DMS 273 (cell line): ENCODE measurements around the gene AGAP3.

Experiments used
- DNase-seq: peaks from one replicate; lab custom pipeline; 2025; ENCODE audit not compliant: unreplicated experiment; lab: John Stamatoyannopoulos, UW

AGAP3 gene

DNA sequence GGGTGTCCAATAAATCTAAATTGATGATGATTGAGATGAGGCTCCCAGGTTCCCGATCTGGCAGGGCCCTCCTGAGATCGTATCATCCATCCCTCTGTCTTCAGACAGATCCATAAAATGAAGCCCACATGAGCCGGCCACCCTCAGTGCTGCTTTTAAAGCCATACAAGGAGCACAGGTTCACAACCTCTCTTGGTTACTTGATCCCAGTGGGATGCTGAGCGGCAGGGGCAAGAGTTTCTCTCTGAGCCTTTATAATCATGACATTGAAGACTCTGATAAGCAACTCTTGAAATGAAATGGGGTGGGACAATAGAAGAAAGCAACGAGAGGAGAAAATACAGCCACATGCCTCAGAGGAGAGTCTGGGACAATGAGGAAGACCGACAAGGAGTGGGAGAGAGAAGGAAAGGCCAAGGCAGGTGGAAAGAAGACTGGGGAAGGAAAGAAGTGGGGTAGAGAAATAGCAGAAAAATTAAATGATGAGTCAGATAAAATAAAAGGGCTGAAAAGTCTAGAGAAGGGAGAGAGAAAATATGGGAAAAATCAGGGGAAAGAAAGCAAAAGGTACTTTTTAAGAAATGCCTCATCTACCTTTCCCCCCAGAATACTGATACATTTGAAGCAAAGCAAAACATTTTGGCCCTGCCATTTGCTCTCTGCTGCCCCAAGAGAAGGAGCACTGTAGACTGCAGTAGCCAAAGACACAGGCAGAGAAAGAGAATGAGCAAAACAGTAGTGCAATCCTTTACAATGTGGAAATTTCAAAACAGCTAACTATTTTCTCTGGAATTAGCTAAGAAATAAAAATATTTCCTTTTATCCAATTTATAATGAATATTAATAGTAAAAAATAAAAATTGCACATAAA lies 66.6 kb downstream of the AGAP3 start:
- DNase-seq, result no peak

DNA sequence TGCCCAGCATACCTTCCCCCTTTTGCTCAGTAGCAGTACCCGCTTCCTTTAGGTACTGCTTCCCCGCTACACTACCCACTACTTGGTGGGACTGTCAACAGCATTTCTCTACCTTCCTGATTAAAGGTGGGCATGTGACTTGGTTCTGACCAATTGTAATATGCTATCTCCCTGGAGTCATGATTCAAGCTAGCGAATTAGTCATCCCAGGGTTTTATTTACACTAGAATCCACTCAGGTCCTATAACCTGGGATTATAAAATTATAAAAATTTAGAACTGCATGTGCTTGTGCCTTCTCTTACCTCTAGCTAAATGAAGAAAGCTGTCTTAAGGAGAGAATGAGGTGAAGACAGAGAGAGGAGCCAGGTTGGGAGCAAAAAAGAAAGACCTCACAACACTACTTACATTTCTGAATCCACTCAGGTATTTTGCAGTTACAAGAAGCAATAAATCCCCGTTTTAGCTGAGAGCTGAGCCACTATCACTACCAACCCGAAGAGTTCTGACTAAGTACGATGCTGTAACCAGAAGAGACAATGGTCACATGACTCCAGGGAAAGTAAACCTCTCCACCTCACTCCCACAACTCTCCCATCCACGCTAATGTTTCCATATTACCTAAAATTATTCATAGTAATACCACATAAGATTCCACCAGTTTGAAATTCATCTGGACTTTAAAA lies 71.5 kb downstream of the AGAP3 start:
- DNase-seq, result no peak

DNA sequence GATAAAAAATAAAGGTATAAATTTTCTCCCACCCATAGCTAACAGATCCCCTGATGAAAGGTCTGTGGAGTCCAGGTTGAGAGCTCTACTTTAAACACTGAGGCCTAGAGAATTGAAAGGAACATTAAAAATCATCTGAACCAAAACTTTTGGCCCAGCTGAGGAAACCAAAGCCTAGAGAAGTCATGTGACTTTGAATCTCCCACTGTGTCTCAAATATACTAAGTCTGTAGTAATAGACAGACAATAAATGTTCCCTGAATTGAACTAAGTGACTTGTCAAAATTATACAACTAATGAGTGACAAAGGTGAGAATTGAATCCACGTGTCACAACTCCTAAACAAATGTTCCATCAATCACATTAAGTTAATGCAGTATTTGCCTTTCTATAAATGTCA lies 75.5 kb downstream of the AGAP3 start:
- no peak for DNase-seq

- DNase-seq, result peak; percentile 61
Measured at GRCh38 chr7:151166629-151167196, 80.4 kb downstream of the AGAP3 start.

- DNase-seq, result peak; percentile 76
Measured at GRCh38 chr7:151167197-151167961, 81.1 kb downstream of the AGAP3 start, which contains the start of gene GBX1. GBX1 (minus strand) TSS chr7:151167694; CDS start chr7:151167548, 146 bp downstream.

GRCh38 chr7:151168003-151168786 lies 81.9 kb downstream of the AGAP3 start:
- peak; percentile 87 for DNase-seq

DNA sequence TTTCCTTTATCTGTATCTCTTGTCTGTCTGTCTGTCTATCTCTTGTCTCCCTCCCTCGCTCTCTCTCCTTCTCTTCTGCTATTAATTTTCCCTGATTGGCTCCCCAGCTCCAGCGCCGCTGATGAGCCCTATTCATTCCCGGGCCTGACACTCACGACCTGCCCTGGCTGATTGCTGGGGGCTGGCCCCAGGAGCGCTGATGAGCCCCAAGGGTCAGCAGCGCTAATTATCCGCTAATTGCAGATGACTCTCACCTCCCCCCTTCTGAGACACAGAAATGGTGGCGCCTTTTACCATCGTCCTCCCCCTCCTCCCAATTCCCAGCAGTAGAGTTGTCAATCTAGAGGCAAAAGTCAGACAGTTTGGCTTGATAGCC lies 82.5 kb downstream of the AGAP3 start:
- DNase-seq, result no peak

- peak; percentile 94 for DNase-seq
Measured at GRCh38 chr7:151172273-151173141, 86.2 kb downstream of the AGAP3 start.

GRCh38 chr7:151173386-151174245 lies 87.3 kb downstream of the AGAP3 start:
- no peak for DNase-seq

GRCh38 chr7:151174246-151175046 lies 88.2 kb downstream of the AGAP3 start:
- DNase-seq, result no peak

DNA sequence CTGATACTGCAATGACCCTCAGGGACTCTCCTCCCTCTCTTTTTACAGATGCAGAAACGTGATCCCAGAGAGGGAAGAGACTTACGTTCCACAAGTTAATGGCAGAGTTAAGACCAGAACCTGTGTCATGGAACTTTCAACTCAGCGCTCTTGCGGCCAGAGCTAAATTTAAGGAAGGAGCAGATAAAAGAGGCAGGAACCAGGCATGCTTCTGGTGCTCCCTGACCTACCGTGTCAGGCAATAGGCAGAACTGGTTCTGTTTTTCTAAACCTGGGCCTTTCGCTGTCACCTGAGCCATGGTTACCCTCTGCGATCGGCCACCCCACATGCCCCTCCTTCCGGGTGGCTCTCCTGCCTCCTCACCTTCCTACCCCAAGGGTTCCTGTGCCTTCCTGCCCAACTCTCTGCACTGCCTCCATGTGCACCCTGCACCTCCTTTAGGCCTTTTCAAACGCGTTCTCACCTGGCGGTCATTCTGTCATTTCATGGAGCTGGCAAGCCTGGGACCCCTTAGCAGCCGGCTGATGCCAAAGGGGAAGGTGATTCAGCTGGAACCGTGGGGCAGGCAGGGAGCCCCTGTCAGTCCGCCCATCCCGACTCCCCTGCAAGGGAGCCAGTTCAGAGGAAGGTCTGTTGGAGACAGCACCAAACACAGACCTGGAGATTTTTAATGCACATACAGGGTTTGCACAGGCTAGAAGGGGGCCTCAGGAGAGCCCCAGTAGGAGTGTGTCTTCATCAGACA lies 88.9 kb downstream of the AGAP3 start:
- DNase-seq, result no peak

- no peak for DNase-seq
Measured at GRCh38 chr7:151175793-151176311, 89.6 kb downstream of the AGAP3 start.

GRCh38 chr7:151176401-151176800 lies 90.1 kb downstream of the AGAP3 start:
- DNase-seq, result no peak

GRCh38 chr7:151177310-151177709 lies 91.0 kb downstream of the AGAP3 start:
- no peak for DNase-seq

DNA sequence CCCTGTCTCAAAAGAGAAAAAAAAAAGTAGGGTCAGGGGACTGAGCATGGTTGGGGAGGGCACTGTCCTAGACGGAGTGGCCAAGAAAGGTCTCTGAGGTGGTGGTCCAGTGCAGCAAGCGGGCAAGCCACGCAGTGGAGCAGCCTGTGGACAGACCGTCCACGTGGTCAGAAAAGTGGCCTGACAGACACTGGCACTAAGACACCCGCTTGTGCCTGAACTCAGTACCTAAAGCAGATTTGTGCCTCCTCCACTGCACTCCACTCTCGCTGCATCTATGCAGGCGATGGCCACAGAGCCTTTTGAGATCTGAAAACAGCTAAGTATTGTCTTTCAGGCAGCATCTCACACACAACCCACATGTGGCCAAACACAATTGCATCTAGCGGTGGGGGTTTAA lies 92.0 kb downstream of the AGAP3 start:
- no peak for DNase-seq

DNA sequence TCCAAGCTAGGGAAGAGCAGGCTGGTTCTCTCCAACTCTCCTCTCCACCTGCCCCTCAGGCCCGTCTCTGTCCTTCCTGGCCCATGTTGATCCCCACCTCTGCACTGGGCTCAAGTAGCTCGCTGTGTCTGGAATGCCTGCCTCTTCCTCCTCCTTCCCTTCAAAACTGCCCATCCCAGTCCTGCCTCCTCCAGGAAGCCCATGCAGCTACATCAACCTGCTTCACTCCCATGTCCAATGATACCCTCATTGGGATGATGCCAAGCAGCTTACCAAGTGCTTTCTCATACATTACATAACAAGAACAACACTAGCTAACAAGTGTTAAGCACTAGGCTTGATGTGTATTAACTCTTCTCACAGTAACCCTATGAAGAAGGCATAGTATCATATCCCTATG lies 92.6 kb downstream of the AGAP3 start:
- no peak for DNase-seq
